ENCODE results near the gene ABHD14A.

Gene ABHD14A

DNA sequence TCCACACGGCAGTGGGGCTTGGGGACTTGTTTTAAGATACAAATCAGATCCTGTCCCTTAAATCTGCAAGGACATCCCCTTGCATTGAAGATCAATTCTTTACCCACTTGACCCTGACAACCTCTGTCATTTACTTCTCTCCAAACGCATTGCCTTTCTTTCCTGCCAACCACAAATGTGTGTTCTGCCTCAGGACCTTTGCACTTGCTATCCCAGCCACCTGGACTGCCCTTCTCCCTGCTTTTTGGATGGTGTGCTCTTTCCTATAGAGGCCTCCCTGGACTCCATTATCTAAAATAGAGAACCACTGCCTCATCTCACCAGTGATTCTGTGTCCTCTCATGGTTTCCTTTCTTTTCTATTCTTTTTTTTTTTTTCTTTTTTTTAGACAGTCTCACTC lies 22.3 kb downstream of the ABHD14A start:
- DNase-seq (ENCODE audit: low read depth in 2 of 2) = no peak

DNA sequence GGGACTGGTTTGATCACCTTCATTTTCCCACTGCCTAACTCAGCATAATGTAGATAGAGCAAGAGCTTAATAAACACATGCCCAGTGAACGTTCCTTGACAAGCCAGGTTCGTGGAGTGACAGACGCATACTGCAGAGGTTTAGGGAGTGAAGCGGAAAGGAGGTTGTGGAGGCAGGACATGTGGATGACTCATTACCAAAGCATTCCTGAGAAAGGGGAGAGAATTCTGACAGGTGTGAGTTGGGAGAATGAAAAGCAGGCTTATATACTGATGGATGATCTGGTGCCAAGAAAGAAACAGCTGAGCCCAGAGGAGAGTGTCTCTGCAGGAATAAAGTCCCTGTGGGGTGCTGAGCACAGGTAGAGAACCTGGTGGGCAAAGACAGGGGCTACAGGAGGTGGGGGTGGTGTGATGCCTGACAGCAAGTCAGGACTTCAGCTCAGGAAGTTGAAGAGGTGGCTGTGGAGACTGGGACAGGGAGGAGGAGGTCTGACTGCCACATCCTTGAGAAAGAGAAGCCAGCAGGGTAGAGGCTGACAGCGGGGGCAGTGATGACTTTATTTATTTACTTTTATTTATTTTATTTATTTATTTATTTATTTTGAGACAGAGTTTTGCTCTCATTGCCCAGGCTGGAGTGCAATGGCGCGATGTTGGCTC lies 23.2 kb downstream of the ABHD14A start:
- DNase-seq (ENCODE audit: low read depth in 2 of 2) = no peak

DNA sequence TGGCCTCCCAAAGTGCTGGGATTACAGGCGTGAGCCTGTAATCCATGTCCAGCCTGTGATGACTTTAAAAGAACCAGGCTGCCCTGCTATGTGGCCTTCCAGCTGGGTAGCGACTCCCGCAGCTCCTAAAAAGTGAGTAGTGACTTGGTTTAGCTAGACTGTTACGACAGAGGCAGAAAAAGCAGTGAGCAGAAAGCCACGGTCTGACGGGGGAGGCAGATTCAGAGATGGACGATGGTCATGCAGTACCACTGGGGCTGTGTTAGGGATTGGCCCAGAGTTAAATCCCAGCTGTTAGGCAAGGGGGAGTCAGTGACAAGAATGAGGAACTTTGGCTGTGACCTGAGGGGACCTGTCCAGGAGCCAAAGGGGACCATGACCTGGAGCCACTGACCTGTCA lies 23.9 kb downstream of the ABHD14A start:
- no peak for DNase-seq (ENCODE audit: low read depth in 2 of 2)

DNA sequence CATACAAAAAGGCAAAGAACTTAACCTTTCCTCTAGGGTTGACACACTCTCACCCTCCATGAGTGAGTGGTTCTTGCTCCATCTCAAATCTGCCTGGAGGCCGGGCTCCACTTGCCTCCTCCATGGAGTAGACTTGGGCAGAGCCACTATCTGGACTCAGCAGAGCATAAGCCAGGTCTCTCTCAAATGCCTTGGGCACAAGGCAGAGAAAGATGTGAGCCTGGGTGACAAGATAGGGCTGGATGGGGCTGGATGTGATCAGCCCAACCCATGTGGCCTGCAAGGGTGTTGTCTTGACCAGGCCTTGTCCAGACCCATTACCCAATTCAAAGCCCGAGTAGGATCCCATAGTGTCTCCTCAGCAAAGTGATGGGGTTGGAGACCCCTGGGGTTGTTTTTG lies 25.0 kb downstream of the ABHD14A start:
- no peak for DNase-seq (ENCODE audit: low read depth in 2 of 2)

DNA sequence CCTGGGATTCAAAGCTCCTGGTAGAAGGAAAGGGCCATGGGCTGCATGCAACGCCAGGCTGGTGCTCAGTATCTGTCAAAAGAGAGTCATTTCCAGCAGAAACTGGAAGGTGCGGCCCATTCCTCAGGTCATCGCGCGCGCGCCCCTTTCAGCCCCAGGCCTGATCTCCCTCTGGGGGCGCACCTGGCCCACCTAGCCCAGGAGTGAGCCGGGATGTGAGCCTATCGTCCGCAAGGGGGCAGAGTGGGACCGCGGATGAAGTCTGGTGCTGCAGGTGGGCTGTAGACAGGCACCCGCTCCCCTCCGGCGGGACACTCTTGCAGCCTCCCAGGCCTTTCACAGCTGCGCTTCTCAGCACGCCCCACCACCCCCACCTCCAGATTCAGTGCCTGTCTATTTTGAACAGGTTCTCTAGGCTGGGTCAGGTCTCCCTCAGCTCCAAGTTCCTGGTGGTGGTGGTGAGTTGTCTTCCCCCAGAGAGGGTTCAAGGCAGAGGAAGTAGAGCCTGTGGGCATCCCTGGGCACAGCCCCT lies 26.6 kb downstream of the ABHD14A start:
- DNase-seq (ENCODE audit: low read depth in 2 of 2) = peak; percentile 69 to 72

DNA sequence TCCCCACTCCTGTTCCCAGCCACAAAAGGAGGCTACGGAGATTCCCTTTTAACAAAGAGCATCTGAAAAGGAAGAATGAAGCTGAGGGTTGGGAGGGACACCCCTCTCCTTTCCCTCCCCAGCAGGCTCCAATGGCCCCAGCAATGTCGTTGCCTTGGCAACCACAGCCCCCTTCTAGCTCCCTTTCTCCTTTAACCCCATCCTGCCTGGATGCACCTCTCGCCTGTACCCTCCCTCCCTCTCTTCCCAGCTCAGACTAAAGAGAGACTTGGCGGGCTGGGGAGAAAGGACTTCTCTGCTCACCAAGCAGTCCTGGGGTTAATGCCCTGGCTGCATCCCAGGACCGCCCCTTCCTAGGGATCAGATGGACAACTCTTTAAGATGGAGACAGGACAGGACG lies 27.9 kb downstream of the ABHD14A start:
- DNase-seq (ENCODE audit: low read depth in 2 of 2) = no peak

DNA sequence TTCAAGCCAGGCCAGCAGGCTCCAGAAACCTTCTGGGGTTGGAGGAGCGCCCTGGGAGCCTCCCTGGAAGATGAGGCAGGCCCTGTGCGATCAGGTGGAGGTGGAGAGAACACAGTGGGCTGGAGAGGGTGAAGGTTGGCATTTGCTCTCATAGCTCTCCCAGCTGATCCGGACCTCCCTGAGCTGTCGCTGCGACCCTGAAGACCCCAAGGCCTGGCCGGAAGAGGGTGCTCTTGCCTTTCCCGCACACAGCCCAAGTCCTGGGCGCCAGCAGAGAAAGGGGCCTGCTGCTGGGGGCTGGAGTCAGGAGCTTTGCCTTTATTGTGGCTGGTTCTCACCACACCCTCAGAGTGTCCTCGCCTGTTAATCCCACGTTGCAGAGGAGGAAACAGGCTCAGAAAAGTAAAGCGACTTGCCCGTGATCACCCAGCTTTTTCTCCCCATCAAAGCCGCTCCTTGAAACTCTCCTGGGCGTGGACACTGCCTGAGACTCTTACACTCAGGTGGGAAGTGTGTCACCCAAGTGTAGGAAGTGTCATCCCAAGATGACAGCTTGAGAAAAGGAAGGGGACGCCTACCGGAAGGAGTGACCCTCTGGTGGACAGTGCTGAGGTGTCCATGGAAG lies 29.4 kb downstream of the ABHD14A start:
- no peak for DNase-seq (ENCODE audit: low read depth in 2 of 2)

DNA sequence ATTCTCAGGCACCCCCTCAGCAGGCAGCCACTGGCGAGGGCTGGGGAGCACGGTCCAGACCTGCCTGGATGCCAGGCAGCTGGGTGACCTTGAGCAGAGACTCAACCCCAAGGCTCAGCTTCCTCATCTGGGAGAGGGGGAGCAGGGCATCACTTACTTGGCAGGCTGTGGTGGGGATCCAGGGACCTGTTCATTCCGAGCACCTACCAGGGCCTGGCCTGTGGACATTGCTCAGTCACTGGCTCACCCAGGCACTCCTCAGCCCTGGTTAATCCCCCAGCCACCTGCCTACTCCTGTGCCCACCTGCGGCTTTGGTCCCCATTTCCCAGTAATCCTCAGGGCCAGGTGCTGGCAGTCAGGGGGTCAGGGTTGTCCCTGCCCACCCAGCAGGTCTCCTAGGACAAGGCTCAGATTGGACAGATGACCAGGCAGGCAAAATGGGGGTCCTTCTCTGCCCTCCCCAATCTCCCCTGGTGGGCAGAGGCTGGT lies 30.1 kb downstream of the ABHD14A start:
- DNase-seq (ENCODE audit: low read depth in 2 of 2) = no peak

DNA sequence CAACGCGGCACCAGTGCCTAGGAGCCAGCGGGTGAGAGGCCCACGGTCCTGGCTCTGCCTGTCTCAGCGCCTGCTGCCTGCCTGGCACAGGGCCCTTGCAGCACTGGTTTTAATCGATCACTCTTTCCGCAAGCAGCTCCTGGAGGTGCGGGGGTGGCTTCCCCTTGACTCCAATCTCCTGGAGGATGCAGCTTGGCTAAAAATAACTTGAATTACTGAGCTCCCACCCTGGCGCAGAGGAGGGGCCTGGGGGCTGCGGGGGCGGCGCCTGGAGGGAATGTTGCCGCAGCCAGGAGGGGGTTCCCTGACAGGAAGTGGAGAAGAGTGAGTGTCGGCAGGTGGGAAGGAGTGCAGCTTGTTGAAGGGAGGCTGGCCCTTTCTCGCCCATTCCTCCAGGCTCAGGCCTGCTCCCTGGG lies 30.7 kb downstream of the ABHD14A start:
- DNase-seq (ENCODE audit: low read depth in 2 of 2) = no peak

DNA sequence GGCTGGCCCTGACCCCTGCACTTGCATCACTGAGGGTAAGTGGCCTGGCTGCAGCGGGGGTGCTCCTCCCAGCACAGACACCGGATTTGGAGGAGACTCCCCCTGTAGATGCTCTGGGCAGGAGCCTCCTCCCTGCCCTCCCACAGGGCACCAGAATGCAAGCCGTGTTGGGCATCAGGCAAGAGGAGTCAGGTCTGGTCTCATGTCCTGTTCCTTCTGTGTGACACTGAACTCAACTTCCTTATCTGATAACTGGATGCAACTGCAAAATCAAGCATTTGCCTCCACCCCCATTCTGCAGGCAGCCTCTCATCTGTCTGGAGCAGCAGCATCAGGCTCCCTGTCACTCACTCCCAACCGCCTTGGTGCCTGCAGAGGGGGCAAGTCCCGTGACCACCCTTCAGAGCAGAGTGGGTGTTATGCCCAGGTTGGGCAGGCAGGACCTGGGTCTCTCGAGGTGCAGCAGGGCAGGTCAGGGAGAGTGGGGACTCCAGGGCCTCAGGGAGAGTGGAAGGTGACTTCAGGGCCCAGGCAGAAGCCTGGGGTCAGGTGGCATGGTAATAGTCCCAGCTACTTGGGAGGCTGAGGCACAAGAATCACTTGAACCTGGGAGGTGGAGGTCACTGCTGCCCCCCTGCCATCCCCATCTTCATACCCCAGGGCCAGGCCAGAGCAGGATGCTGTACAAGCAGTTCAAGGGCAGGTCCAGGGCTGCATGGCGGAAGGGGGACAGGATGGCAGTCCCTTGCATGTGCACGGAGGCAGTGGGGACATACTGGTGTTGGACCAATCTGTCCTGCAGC lies 31.4 kb downstream of the ABHD14A start:
- DNase-seq (ENCODE audit: low read depth in 2 of 2) = no peak

DNA sequence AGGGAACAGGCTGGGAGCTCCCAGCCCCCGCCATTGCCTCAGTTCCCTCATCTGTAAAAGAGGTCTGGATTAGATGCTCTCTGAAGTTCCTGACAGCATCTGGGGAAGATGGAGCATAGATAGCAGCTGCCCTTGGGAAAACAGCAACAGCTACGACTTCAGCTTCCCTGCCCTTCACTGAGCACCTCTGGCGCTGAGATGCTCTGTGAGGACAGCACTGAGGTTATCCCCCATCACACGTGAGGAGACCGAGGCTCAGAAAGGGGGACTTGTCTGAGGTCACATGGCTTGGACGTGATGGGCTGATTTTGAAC lies 31.9 kb downstream of the ABHD14A start:
- DNase-seq (ENCODE audit: low read depth in 2 of 2) = no peak

DNA sequence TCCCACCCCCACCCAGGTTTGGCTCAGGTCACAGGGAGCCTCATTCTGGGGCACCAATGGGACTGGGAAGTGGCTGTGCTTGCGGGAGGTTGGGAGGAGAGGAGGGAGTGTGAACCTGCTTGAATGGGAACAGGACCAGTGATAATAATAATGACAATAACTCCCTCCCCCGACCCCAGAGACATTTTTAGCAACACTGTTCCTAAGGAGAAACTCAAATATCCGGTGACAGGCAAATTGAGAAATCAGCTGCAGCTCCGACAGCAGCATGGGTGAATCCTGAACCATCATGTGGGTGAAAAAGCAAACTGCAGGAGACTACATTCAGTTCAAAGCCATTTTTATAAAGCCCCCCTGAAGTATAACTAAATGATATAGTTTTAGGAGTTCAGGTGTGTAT lies 32.4 kb downstream of the ABHD14A start:
- no peak for DNase-seq (ENCODE audit: low read depth in 2 of 2)

DNA sequence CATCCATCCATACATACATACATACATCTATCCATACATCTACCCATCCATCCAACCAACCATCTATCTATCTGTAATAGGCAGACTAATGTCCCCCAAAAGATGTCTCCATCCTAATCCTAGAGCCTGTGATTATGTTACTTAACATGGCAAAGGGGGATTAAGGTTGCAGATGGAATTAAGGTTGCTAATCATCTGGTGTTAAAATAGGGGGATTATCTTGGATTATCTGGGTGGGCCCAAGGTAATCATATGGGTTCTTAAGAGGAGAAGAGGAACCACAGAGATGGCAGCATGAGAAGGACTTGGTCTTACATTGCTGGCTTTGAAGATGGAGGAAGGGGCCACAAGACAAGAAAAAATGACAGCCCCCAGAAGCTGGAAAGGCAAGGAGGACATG lies 35.6 kb downstream of the ABHD14A start:
- no peak for DNase-seq (ENCODE audit: low read depth in 2 of 2)

DNA sequence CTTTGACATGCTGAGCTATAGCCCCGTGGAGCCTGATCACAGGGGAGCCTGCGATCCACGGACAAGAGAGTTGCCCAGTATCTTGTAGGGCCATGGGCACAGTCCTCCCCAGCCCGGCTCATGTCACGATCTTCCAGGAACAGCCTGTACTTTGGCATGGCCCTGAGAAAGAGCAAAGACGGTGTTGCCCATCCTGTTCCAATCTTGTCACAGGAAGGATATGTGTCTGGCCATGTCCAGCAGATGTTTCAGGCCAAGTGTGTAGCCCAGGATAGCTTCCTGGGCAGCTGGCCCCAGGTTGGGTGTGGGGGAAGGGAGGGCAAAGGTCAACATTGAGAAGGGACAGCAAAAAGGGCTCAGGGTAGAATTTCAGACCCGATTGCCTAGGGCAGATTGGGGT lies 37.8 kb downstream of the ABHD14A start:
- no peak for DNase-seq (ENCODE audit: low read depth in 2 of 2)

DNA sequence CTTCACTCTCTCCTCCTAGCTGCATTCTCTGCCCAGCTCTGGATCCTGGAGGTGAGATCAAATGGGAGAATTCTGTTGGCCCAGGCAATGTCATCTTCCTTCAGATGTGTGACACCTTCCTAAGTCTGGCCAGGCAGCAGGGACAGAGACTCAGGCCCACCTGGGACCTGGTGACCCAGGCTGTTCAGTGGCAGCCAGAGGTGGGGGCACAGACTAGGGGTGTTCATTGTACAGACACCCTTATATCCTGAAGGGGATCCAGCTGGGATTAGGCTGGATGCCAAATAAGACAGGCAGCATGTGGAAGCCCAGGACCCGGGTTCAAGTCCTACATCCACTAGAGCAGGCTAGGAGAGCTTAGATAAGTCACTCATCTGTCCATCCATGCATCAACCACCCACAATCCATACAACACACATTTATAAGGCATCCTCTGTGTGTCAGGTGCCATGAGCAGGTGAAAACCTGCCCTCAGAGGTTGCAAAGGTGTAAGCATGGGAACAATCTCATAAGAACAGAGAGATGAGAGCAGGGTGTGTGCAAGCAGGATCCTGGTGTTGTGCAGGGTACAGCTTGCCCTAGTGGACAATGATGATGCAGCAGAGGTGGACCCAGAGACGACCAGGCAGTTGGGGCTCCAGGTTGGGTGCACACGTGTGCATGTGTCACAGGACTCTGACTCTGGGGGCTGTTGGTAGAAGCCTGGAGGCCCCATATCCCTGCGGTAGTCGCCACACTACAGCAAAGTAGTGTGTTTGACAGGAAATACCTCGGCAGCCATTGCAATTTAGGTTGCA lies 39.1 kb downstream of the ABHD14A start:
- DNase-seq (ENCODE audit: low read depth in 2 of 2) = no peak

DNA sequence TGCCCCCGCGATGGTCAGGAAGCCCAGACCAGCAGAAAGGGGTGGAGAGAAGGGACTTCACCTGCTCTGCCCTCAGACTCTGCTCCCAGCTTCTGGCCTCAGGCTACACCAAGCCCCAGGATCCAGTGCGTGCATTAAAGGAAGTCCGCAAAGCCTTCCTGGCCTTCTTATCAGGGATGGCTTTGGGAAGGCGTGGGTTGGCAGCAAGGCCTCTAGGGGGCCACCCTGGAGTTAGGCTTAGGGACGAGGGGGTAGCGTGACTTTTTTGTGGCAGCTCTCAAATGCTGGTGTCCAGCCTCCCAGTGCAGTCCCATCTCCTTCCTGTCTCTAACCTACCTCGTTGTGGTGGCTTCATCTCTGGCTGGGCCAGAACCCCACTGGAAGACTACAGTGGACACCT lies 39.7 kb downstream of the ABHD14A start:
- no peak for DNase-seq (ENCODE audit: low read depth in 2 of 2)

DNA sequence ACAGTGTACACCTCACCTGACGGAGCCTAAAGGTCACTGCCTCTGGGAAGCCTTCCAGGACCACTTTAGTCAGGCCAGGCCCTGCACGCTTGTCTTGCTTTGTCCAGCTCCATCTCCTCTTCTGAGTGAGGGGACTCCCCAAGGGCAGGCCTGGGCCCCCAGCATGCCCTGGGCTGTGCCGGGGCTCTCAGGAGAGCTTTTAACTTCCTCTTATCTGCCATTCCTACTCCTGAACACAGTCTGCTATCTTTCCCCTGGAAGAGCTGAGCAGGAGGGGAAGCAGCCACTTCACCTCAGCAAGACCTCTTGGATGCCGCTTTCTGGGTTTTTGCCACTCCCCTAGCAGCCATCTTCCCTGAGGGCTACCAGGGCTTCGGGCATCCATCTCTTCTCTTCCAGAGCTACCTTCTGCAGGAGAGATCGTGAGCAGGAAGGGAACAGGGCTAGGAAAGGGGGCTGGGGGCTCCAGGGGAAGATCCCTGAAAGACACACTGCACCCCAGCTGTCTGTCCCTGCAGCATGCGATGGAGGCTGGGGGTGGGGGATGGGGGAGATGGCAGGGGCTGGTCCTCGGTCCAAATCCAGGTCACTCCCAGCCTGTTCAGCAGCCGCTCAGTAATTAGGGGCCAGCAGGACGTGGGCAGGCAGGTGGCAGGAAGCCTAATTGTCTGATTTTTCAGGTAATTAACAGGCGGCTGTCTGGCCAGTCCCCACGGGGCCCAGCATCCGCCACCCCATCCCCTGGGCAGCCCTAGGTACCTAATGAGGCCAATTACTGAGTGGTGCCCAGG lies 40.8 kb downstream of the ABHD14A start:
- DNase-seq (ENCODE audit: low read depth in 2 of 2) = no peak

DNA sequence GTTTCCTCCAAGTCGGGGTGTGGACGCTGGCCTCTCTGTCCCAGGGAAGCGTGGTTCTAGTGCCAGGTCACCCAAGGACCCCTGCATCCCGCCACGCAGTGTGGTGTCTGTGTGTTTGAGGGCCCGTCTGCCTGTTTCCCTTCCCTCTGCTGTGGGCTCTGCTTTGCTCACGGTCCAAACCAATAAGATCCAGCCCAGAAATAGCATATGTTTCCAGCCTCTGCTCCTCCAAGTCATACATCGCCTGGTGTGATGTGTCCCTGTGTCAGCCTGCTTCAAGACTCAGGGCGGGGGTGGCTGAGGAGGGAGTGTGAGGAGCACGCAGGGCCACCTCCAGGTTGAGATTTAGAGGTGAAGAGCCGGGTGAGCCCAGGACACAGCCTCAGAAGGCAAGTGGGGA lies 42.7 kb downstream of the ABHD14A start:
- DNase-seq (ENCODE audit: low read depth in 2 of 2) = no peak

DNA sequence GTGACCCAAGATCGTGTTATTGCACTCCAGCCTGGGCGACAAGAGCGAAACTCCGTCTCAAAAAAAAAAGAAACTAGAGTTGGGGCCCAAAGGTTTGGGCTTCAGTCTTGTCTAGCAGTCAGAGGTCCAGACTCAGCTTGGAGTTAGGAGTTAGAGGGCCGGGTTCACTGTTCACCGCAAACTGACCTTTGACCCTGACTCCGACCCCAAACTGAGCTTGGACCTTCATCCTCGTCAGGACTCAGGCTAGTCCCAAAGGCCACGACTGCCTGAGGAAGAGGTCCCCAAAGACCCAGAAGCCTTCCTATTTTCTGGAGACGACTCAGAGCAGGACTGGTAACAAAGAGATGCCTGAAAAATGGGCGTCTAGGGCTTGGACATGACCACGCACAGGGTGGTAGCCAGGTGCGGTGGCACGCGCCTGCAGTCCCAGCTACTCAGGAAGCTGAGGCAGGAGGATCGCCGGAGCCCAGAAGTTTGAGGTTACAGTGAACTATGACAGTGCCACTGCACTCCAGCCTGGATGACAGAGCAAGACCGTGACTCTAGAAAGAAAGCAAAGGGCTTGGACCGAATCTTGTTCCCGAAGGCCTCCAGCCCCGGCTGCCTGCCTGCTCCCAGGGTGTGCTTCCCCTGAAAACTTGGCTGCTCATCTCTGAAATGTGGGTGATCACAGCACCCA lies 43.6 kb downstream of the ABHD14A start:
- no peak for DNase-seq (ENCODE audit: low read depth in 2 of 2)

DNA sequence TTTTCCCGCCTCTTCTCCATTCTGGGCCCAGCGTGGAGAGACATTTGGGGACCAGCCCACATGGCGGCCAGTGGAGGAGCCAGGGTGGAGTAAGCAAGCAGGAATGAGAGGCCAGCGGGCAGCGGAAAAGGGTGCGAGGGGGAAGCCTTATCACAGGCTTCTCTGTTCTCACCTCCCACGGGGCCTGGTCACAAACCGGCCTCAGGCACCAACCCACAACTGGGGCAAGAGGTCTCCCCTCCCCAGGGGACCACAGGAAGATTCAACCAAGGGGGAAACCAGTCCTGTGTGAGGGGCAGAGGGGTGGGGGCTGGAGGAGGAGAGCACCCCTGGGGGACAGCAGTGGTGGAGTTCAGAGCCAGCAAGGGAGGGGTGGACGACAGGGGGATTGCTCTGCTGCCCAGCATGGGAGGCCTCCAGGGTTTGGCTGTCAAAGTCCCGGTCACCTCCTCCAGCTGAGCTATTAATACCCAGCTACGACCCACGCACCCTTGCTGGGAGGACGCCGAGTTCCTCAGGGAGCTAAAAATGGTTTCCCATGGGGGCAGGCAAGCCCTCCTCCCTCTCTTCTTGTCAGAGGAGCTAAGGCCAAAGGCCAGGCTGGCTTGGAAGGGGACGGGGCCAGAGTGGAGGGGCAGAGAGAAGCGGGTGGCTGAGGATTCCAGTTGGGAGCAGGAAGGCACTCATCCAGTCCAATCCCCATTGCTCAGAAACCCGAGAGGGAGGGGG lies 44.7 kb downstream of the ABHD14A start:
- no peak for DNase-seq (ENCODE audit: low read depth in 2 of 2)

Measured in stimulated activated CD8-positive, alpha-beta memory T cell treated with anti-CD3 and anti-CD28 coated beads, Interleukin-15, amount 100 ng/mL, for 48 hours (primary cell).